CD4-positive, CD25-positive, alpha-beta regulatory T cell (primary cell): ENCODE measurements around the gene TNRC18. TPM values are rescaled to one million over a fixed set of nuclear protein-coding genes. Genes with fewer than 3 reads are reported as not detected.

Experiments used
- ATAC-seq, 2 donors: fragments of 150-1000 bp; cut with Tn5 transposase; one replicate each; pipeline ENCODE4 v1.10.0; 2021; ENCODE audit warnings: low read depth in 2 of 2, moderate number of reproducible peaks in 2 of 2, moderate library complexity in 1 of 2
- DNase-seq, 3 donors: peaks; one replicate each; pipeline versions ENCODE4 v3.0.0 to v3.0.0-alpha.2; 2012 to 2022; ENCODE audit warnings: mixed read lengths in 1 of 3
- H3K27ac ChIP-seq: one replicate; pipeline ENCODE4 v1.7.0; 2013; ENCODE audit warnings: mild to moderate bottlenecking, low read length; ENCODE audit not compliant: insufficient read depth, poor library complexity, severe bottlenecking
- H3K27me3 ChIP-seq: one replicate; pipeline ENCODE4 v1.7.0; 2013; ENCODE audit warnings: low read length; ENCODE audit not compliant: control insufficient read depth, insufficient read depth
- H3K36me3 ChIP-seq: one replicate; pipeline ENCODE4 v1.7.0; 2013; ENCODE audit warnings: mild to moderate bottlenecking, low read length, moderate library complexity; ENCODE audit not compliant: control insufficient read depth, insufficient read depth
- H3K4me1 ChIP-seq: 2 replicates; pipeline ENCODE4 v1.7.0; 2013; ENCODE audit warnings: mild to moderate bottlenecking, low read length; ENCODE audit not compliant: insufficient read depth, control insufficient read depth, poor library complexity, severe bottlenecking
- H3K4me3 ChIP-seq: one replicate; pipeline ENCODE4 v1.7.0; 2013; ENCODE audit warnings: low read depth, mild to moderate bottlenecking, low read length, moderate library complexity
- H3K9me3 ChIP-seq, 2 experiments: 1 replicate in 1 of 2; 2 replicates in 1 of 2; pipeline ENCODE4 v1.7.0; 2013; ENCODE audit warnings: low read length in 2 of 2, mild to moderate bottlenecking in 1 of 2, moderate library complexity in 1 of 2; ENCODE audit not compliant: control insufficient read depth in 2 of 2
- H3K27ac Mint-ChIP-seq, 3 donors: one replicate each; pipeline ENCODE4 v1.8.0; 2020 to 2022; ENCODE audit warnings: mild to moderate bottlenecking in 3 of 3, mixed read lengths in 3 of 3, moderate library complexity in 2 of 3
- H3K27me3 Mint-ChIP-seq: one replicate; pipeline ENCODE4 v1.8.0; 2022; ENCODE audit warnings: mild to moderate bottlenecking, mixed read lengths
- H3K36me3 Mint-ChIP-seq: one replicate; pipeline ENCODE4 v1.8.0; 2020; ENCODE audit warnings: mixed read lengths
- H3K4me1 Mint-ChIP-seq, 4 donors: one replicate each; pipeline ENCODE4 v1.8.0; 2020 to 2022; ENCODE audit warnings: mixed read lengths in 4 of 4, mild to moderate bottlenecking in 1 of 4
- H3K4me3 Mint-ChIP-seq, 4 donors: one replicate each; pipeline ENCODE4 v1.8.0; 2020 to 2022; ENCODE audit warnings: mild to moderate bottlenecking in 4 of 4, mixed read lengths in 4 of 4, moderate library complexity in 3 of 4
- H3K9me3 Mint-ChIP-seq, 7 donors: one replicate each; pipeline ENCODE4 v1.8.0; 2020 to 2022; ENCODE audit warnings: mixed read lengths in 7 of 7, mild to moderate bottlenecking in 3 of 7, moderate library complexity in 2 of 7
- polyA plus RNA-seq, 4 donors: library from polyadenylated mRNA; unstranded; fragments of 300-500 nt; fragmentation: Illumina TruSeq; gene quantifications; one replicate each; pipeline ENCODE4 v1.2.3, GENCODE V29; 2021
- total RNA-seq: library from RNA; stranded (reverse); gene quantifications from one replicate; pipeline ENCODE4 v1.2.3, GENCODE V29; 2022

Gene TNRC18
- total and polyA plus RNA-seq, 5 donors from 2014 or later, result 0.17 to 80.1 (median 0.60) TPM

- Mint-ChIP-seq H3K9me3 (no peaks in the 10 kb centered on the region), H3K4me1 (no peaks in the 10 kb centered on the region), H3K27ac (no peak overlapping the region), H3K4me3 (no peak overlapping the region), H3K27me3 (peaks cover 5% of the 10 kb centered on the region), H3K36me3 (no peaks in the 10 kb centered on the region)
- Histone ChIP-seq H3K4me3 (no peak overlapping the region), H3K27me3 (no peaks in the 10 kb centered on the region), H3K9me3 (no peaks in the 10 kb centered on the region), H3K4me1 (no peaks in the 10 kb centered on the region), H3K27ac (no peak overlapping the region), H3K36me3 (no peaks in the 10 kb centered on the region)
- ATAC-seq, result no peak
- DNase-seq, result no peak
Observed at GRCh38 chr7:5454485-5454884, 30.9 kb upstream of the TNRC18 start.

DNA sequence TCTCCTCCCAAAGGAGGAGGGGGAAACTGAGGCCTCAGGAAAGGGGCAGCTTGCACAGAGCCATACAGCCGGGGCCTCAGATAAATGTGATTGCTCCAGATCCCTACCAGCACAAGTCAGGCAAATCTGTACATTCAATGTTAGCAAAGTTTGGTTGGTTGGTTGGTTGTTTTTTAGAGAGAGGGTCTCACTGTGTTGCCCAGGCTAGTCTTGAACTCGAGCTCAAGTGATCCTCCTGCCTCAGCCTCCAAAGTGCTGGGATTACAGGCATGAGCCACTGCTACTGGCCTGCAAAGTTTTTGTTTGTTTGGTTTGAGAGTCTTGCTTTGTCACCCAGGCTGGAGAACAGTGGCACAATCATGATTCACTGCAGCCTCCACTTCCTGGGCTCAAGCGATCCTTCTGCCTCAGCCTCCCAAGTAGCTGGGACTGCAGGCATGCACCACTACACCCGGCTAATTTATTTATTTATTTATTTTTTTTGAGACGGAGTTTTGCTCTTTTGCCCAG, 30.0 kb upstream of the TNRC18 start:
- no peaks in the 10 kb centered on the region for H3K9me3 Mint-ChIP-seq
- Histone ChIP-seq H3K27me3 (no peaks in the 10 kb centered on the region), H3K9me3 (no peaks in the 10 kb centered on the region), H3K4me1 (no peaks in the 10 kb centered on the region), H3K36me3 (no peaks in the 10 kb centered on the region), H3K4me3 (no peak overlapping the region), H3K27ac (no peak overlapping the region)
- no peak overlapping the region for H3K4me3 Mint-ChIP-seq
- H3K36me3 Mint-ChIP-seq, result no peaks in the 10 kb centered on the region
- DNase-seq (no peak), ATAC-seq (no peak)
- H3K27me3 Mint-ChIP-seq, result peaks cover 5% of the 10 kb centered on the region
- no peaks in the 10 kb centered on the region for H3K4me1 Mint-ChIP-seq
- no peak overlapping the region for H3K27ac Mint-ChIP-seq

DNA sequence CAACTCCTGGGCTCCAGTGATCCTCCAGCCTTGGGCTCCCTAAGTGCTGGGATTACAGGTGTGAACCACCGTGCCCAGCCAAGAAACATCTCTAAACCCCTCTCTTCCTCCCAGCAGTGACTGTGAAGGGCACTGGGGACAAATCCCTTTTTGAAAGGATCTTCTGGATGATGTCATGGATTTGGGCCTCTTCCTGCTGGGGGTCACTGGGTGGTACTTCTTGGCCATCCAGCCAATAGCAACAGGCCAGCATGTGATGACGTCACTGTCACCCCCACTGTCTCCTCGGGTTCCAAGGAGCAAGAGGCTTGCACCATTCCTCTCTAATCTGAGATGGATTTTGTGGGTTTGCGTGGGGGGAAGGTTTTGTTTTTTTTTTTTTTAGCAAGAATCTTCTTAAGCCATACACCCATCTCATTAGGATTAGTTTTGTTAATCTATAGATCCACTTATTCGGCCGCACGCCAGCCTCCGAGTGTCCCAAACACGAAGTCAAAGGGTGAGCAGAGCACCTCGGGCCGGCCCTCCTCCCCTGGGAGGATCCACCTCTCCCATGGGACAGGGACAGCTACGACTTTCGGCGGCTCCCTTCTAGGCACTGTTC, 29.4 kb upstream of the TNRC18 start:
- Mint-ChIP-seq H3K4me1 (no peaks in the 10 kb centered on the region), H3K27me3 (peaks cover 5% of the 10 kb centered on the region), H3K36me3 (no peaks in the 10 kb centered on the region), H3K27ac (no peak overlapping the region), H3K4me3 (no peak overlapping the region), H3K9me3 (no peaks in the 10 kb centered on the region)
- DNase-seq (no peak), ATAC-seq (no peak)
- H3K27me3 ChIP-seq, result no peaks in the 10 kb centered on the region
- H3K27ac ChIP-seq, result no peak overlapping the region
- no peaks in the 10 kb centered on the region for H3K36me3 ChIP-seq
- no peaks in the 10 kb centered on the region for H3K4me1 ChIP-seq
- H3K4me3 ChIP-seq, result no peak overlapping the region
- no peaks in the 10 kb centered on the region for H3K9me3 ChIP-seq

DNA sequence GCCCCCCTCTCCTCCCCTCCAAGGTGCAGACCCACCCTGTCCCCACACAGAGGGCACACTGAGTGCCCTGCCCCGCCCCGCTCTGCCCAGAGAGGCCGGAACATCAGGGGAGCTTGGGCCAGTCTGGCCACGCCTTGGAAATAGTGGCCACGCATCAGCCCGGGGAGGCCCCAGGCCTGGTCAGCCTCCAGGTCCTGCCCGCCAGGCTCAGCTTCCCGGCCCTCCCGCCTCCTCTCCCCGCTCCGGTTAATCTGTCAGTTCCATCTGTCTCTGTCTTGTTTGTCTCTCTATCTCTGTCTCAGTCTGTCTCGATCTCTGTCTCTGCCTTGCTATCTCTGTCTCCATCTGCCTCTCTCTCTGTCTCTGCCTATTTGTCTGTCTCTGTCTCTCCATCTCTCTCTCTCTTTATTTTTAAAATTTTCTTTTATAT, 28.9 kb upstream of the TNRC18 start:
- no peak overlapping the region for H3K4me3 Mint-ChIP-seq
- peak overlapping the region in 1 of 3 donors; percentile 0 for H3K27ac Mint-ChIP-seq
- Histone ChIP-seq H3K36me3 (no peaks in the 10 kb centered on the region), H3K27ac (no peak overlapping the region), H3K9me3 (no peaks in the 10 kb centered on the region), H3K4me1 (no peaks in the 10 kb centered on the region), H3K4me3 (no peak overlapping the region), H3K27me3 (no peaks in the 10 kb centered on the region)
- H3K4me1 Mint-ChIP-seq, result no peaks in the 10 kb centered on the region
- DNase-seq, result no peak
- no peaks in the 10 kb centered on the region for H3K9me3 Mint-ChIP-seq
- peaks cover 5% of the 10 kb centered on the region for H3K27me3 Mint-ChIP-seq
- no peaks in the 10 kb centered on the region for H3K36me3 Mint-ChIP-seq
- no peak for ATAC-seq

DNA sequence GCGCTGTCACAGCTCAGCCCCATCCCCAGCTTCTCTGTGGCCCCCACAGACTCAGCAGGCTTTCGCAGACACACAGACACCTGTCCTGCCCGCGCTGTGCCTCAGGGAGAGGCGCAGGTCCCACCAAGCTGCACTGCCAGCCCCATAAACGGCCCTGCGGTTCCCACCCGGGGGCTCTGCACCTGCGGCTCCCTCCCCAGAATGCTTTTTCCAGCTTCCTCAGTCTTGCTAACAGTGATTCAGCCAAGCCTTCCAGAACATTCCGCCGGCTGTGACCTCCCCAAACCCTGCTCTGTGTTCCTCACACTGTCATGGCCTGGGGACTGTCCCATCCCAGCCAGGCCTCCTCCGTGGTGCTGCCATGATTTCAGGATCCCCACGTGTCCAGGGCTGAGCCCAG, 27.8 kb upstream of the TNRC18 start:
- DNase-seq (no peak), ATAC-seq (no peak)
- H3K36me3 Mint-ChIP-seq, result no peaks in the 10 kb centered on the region
- H3K27ac ChIP-seq, result no peak overlapping the region
- no peaks in the 10 kb centered on the region for H3K4me1 Mint-ChIP-seq
- H3K4me3 ChIP-seq, result no peak overlapping the region
- peaks cover 5% of the 10 kb centered on the region for H3K27me3 Mint-ChIP-seq
- no peaks in the 10 kb centered on the region for H3K36me3 ChIP-seq
- H3K27ac Mint-ChIP-seq, result no peak overlapping the region
- H3K4me3 Mint-ChIP-seq, result no peak overlapping the region
- no peaks in the 10 kb centered on the region for H3K27me3 ChIP-seq
- no peaks in the 10 kb centered on the region for H3K4me1 ChIP-seq
- H3K9me3 Mint-ChIP-seq, result no peaks in the 10 kb centered on the region
- no peaks in the 10 kb centered on the region for H3K9me3 ChIP-seq

GRCh38 chr7:5450549-5451327, 27.1 kb upstream of the TNRC18 start:
- Mint-ChIP-seq H3K4me3 (no peak overlapping the region), H3K36me3 (no peaks in the 10 kb centered on the region), H3K4me1 (no peaks in the 10 kb centered on the region), H3K9me3 (no peaks in the 10 kb centered on the region), H3K27me3 (peaks cover under 1% of the 10 kb centered on the region), H3K27ac (no peak overlapping the region)
- Histone ChIP-seq H3K27ac (no peak overlapping the region), H3K36me3 (no peaks in the 10 kb centered on the region), H3K4me3 (no peak overlapping the region), H3K4me1 (no peaks in the 10 kb centered on the region), H3K9me3 (no peaks in the 10 kb centered on the region), H3K27me3 (no peaks in the 10 kb centered on the region)
- ATAC-seq (peak; percentile 61 to 68), DNase-seq (peak in 2 of 3 donors; percentile 14 to 19)

DNA sequence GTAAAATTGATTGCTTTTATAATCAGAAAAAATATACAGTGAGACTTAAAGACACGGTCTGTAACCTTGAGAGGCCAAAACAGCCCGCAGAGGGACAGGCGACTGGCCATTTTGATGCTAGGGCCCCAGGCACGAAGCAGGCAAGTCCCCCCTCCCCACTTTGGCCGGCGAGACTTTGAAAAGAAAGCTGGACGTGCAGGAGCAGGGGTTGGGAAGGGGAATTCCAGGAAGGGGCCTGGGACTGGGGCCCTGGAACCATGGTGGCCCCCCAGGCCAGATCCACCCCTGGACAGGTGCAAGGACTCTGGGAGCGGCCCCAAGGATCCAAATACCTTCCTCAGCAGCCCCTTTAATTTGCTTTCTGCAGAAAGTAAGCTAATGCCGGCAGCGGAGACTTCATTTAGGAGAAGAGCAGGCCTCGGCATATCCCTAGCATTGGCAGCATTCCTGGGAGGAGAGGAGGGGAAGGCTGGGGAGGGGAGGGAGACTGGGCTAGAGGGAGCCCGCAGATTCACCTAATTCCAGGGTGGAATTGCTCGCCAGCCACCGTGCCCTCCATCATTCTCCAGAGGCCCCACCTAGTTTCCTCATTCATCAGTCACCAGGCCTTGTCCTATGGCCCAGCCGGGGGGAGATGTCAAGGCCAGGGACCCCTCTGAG, 24.9 kb upstream of the TNRC18 start:
- H3K36me3 ChIP-seq, result no peaks in the 10 kb centered on the region
- no peaks in the 10 kb centered on the region for H3K27me3 ChIP-seq
- DNase-seq (no peak), ATAC-seq (no peak)
- Mint-ChIP-seq H3K4me3 (no peak overlapping the region), H3K36me3 (no peaks in the 10 kb centered on the region), H3K9me3 (no peaks in the 10 kb centered on the region), H3K27ac (peak overlapping the region in 1 of 3 donors; percentile 66), H3K27me3 (no peaks in the 10 kb centered on the region), H3K4me1 (no peaks in the 10 kb centered on the region)
- no peak overlapping the region for H3K27ac ChIP-seq
- no peak overlapping the region for H3K4me3 ChIP-seq
- H3K9me3 ChIP-seq, result no peaks in the 10 kb centered on the region
- no peaks in the 10 kb centered on the region for H3K4me1 ChIP-seq
